ENCODE results near the gene TADA3. TPM values are rescaled to one million over a fixed set of nuclear protein-coding genes. Genes with fewer than 3 reads are reported as not detected.

Gene TADA3
- total RNA-seq (2014; rRNA removed) = 140 and 147 TPM in 2 replicates
- 104 TPM for polyA plus RNA-seq (2012)

DNA sequence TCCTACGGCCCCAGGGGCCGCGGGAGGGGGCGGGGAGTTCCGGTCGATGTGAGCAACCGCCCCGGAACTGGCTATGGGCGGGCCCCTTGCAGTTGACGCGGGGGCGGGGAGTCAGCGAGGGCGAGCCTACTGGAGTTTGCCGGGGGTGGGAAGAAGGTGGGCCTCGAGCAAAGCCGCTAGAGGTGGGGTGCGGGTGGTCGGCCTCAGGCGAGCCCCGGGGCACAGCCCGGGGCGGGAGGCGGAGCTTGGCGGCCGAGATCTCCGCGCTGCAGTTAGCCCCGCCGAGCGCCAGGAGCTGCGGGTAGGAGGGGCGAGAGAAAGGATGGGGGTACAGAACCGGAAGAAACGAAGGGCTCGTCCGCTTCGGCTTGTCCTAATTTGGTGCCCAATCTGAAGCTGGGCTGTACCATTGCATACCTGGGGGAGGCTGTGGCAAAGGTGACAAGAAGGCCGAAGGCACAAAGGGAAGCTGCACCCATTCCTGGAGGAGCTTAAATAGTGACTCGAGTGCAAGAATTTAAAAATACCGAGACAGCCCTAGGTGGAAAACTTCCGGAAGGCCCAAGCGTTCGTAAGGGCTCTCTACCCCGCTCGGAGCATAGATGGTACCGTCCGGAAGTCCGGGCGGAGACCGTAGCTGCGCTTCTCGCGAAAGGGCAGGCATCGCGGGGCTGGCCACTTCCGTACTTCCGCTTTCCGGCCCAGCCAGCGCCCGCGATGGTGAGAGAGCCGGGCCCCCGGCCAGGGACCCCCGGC is at the start of gene TADA3, which contains the start of gene ARPC4:
TSS of gene TADA3 (minus strand) at position 69 of the 756 bp plus-strand sequence. CDS start 1,007 bp downstream, outside the sequence.
TSS of gene ARPC4 (plus strand) at position 678 of the 756 bp plus-strand sequence. CDS start at position 718, 40 bp downstream.
- DNase-seq (ENCODE audit: low read depth) = peak; percentile 94

- no peak for DNase-seq (ENCODE audit: low read depth)
Measured at GRCh38 chr3:9841015-9841414, 48.7 kb upstream of the TADA3 start.

GRCh38 chr3:9838856-9839255 is 46.6 kb upstream of the TADA3 start:
- DNase-seq (ENCODE audit: low read depth) = no peak

DNA sequence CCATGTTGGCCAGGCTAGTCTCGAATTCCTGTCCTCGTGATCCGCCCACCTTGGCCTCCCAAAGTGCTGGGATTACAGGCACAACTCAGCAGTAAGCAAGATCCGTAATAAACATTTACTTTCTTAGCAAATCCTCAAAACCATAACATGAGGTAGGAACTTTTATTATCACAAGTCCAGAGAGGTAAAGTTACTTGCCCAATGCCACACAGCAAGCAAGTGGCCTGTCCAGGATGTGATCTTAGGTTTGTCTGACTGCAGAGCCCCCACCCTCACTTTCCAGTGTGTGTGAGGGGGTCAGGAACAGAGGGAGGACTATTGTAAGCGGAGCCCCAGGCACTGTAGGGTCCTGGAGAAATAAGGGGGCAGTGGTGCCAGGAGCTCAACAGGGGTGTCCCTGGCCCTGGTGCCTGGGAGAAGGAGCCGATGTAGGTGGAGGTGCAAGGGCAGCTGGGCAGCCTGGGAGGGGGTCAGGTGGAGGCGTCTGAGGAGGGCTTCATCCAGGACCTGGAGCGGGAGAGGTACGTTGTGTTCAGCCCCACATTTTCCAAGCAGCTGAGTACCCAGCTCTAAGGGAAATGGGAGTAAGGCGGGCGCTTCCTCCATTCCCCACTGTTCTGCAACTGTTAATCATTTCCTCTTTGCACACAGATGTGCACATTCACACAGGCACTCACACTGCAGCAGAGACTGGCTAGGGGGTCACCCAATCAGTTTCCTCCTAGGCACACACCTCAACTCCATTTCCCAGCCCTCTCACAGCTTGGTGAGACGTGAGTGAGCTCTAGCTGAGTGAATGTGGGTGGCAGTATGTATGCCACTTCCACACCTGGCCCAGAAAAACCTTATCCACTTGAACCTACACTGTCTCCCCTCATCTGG is 45.7 kb upstream of the TADA3 start:
- no peak for DNase-seq (ENCODE audit: low read depth)

- no peak for DNase-seq (ENCODE audit: low read depth)
Measured at GRCh38 chr3:9834520-9835380, 42.5 kb upstream of the TADA3 start.

DNA sequence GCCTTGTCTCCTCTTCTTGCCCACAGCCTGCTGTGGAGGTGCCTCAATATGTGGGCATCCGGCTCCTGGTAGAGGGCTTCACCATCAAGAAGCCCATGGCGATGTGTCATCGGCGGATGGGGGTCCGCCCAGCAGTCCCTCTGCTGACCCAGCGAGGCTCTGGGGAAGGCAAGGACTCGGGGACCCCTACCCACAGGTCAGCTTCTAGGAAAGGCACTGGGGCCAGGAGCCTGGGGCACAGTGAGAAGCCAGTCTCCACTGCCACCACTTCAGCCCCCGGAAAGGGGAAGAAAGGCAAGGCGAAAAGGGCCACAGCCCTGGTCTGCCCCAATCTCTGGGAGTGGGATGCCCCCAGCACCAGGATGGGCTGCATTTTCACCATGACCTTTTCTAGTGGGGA is 40.8 kb upstream of the TADA3 start:
- no peak for DNase-seq (ENCODE audit: low read depth)

- DNase-seq (ENCODE audit: low read depth) = no peak
Measured at GRCh38 chr3:9831253-9831652, 39.0 kb upstream of the TADA3 start.

DNA sequence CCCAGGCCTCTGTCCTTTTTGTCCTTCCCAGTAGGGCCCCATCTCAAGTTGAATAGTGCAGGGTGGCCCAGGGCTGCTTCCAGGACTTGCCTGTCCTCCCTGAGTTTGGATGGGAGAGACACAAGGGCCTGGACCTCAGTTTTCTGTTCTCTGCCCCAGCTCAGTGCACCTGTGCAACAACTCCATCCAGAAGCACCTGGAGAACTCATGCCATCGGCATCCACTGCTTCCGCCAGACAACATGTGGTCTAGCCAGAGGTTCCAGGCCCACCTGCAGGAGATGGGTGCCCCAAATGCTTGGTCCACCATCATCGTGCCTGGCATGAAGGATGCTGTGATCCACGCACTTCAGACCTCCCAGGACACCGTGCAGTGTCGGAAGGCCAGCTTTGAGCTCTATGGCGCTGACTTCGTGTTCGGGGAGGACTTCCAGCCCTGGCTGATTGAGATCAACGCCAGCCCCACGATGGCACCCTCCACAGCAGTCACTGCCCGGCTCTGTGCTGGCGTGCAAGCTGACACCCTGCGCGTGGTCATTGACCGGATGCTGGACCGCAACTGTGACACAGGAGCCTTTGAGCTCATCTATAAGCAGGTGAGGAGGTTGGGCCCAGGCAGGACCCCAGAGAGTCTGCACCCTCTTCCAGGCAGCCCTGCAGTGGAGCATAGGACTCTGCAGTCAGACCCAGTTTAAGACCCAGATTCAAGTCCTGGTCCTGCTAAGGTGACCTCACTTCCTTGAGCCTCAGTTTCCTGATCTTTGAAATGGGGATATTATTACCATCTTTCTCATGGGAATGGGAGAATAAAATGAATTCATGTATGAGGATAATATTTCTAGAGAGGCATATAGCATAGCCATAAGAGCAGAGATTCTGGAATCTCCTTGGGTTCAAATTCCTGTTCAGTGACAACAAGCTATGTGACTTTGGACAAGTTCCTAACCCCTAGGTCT is 36.8 kb upstream of the TADA3 start:
- DNase-seq (ENCODE audit: low read depth) = no peak

DNA sequence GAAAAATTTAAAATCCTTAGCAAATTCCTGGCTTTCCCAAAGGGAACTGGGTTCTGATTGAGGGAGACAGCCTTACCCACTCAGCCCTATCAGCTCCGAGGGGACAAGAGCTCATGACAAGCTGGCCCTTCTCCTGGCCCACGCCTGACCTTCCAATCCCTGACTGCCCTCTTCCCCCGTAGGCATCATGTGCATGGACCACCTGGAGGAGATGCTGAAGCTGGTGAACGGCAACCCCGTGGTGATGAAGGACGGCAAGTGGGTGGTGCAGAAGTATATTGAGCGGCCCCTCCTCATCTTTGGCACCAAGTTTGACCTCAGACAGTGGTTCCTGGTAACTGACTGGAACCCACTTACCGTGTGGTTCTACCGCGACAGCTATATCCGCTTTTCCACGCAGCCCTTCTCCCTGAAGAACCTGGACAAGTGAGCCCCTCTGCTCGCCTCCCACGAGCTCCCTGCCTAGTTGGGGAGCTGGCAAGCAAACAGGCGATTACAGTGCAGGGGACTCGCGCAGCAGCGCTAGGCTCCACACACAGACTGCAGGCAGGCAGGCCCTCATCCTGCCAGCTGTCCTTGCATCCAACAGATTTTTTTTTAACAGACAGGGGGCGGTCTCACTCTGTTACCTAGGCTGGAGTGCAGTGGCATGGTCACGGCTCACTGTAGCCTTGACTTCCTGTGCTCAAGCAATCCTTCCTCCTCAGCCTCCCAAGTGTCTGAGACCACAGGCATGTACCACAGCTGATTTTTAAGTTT is 34.7 kb upstream of the TADA3 start:
- DNase-seq (ENCODE audit: low read depth) = peak; percentile 27

GRCh38 chr3:9825451-9826040 is 33.3 kb upstream of the TADA3 start:
- DNase-seq (ENCODE audit: low read depth) = no peak

DNA sequence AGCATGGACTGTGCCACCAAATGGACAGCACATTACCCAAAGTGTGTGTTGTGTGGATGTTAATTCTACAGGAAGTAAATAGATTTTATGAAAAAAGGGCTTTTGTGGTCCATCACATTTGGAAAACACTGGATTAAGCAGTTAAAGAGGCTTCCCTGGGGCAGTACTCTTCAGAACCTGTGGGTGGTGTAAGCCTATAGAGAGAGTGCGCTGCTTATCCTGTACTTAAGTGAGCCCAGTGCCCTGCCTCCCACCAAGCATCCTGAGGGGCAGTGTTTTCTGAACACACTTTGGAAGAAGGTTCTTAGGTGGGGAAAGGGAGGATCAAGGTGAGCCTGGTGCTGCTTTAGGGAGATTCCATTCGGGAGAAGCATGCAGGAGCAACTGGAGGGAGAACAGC is 28.7 kb upstream of the TADA3 start:
- peak; percentile 20 for DNase-seq (ENCODE audit: low read depth)

DNA sequence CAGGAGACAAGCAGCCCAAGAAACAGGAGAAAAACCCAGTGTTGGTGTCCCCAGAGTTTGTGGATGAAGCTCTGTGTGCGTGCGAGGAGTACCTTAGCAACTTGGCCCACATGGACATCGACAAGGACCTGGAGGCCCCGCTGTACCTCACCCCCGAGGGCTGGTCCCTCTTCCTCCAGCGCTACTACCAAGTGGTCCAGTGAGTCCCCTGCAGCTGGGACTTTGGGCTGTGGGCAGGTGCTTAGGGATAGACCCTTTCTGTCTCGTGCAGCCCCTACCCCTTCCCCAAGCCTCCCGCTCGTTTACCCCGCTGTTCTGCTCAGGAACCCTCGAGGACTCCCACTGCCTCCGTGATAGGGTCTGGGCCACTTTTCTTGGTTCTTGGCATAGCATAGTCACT is 28.3 kb upstream of the TADA3 start:
- no peak for DNase-seq (ENCODE audit: low read depth)

GRCh38 chr3:9818666-9819335 is 26.5 kb upstream of the TADA3 start:
- DNase-seq (ENCODE audit: low read depth) = no peak

DNA sequence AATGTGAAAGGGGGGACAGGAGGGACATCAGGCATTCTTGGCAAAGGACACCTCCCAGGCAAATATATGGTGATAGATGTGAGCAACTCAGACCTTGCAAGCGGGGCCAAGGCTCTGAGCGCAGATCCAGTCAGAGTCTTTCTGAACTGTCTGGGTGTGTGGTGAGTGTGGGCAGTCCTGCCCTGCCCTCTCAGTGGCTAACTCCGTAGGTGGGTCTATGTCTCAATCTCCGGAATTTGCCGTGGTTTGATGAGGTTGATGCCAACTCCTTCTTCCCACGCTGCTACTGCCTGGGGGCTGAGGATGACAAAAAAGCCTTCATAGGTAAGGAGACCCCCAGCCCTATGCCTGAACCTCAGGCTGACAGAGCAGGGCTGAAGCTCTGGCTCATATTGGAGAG is 25.2 kb upstream of the TADA3 start:
- DNase-seq (ENCODE audit: low read depth) = no peak

DNA sequence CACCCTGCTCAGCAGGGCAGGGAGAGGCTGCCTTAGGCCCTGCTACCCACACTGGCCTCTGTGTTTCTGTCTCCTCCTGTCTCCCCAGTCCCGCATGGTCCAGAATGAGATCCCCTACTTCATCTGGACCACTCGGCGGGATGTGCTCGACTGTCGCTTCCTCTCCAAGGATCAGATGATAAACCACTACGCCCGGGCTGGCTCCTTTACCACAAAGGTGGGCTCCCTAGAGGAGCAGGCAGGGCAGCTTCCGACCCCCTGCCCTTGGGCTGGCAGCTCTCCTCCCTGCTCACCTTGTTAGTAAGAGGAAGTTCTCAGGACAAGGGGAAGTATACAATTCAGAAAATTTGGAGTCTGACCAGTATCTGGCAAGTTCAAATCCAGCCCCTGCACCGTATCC is 23.7 kb upstream of the TADA3 start:
- no peak for DNase-seq (ENCODE audit: low read depth)

DNA sequence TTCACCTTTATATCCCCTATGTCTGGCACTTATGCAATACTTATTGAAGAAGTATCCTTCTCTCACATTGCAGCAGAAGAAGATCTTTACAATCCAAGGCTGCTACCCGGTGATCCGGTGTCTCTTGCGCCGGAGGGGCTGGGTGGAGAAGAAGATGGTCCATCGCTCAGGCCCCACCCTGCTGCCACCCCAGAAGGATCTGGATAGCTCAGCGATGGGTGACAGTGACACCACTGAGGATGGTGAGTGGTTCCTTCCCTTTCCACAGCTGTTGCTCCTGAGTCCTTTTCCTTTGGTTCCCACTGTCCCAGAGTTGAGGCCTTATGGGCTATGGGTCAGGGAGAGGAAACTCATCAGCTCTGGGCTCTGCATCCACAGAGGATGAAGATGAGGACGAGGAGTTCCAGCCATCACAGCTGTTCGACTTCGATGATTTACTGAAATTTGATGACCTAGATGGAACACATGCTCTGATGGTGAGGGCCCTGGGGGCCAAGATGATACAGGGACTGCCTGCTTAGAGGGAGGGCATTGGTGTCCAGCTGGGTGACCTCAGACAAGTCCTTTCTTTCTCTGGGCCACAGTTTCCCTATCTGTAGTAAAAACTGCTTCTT is 20.7 kb upstream of the TADA3 start:
- peak; percentile 11 for DNase-seq (ENCODE audit: low read depth)

DNA sequence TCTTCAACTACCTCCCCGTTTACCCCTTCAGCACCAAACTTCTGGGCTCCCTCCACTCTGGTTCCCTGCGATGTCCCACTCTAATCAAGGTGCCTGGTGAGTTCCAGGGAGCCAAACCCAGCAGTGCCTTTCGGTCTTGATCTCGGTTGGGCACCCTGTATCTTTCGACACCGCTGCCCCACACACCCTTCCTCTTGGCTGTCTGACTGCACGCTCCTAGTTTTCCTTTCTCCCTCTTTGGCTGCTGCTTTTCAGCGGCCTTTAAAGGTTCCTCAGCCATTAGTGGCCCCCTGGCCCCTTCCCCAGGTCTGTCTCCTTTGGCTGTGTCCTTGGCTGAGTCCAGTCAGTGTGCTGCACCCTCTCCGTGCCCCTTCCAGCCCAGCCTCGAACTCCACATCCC is 18.6 kb upstream of the TADA3 start:
- no peak for DNase-seq (ENCODE audit: low read depth)

GRCh38 chr3:9810433-9810770 is 18.1 kb upstream of the TADA3 start:
- peak; percentile 6 for DNase-seq (ENCODE audit: low read depth)

Data from LHCN-M2 (cell line).